NCI-H524 treated with DMSO at 0.1 percent for 48 hours (cell line): Measurements from ENCODE around the gene LRRC28.
"Not testable (repeated sequence)": the region's sequence is repeated elsewhere in the genome, so short reads cannot be mapped to it uniquely, and the experiment has no call there.

Experiments used
- DNase-seq: peaks from one replicate; lab custom pipeline; 2025; lab: John Stamatoyannopoulos, UW

Gene LRRC28

GRCh38 chr15:99250857-99251841, at the start of gene LRRC28:
TSS of gene LRRC28 (plus strand) at chr15:99251481. CDS start at chr15:99255958, 4,477 bp downstream.
- peak; percentile 94 for DNase-seq

DNA sequence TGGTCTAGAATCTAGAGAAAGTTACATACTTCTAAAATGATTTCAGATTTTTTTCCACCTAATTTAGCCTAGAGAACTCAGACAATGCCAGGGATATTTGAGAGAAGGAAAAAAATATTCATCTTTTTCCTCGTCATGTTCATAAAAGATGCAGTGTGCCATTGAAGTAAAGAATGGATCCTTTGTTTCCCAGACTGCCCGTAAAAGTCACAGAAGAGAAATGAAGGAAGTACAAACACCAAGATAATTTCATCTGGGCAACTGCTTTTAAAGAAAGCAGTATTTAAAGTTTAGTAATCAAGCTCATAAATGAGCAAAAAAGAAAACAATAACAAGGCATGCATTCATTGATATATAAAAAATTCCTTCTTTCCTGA, 49.1 kb upstream of the LRRC28 start:
- DNase-seq, result no peak

DNA sequence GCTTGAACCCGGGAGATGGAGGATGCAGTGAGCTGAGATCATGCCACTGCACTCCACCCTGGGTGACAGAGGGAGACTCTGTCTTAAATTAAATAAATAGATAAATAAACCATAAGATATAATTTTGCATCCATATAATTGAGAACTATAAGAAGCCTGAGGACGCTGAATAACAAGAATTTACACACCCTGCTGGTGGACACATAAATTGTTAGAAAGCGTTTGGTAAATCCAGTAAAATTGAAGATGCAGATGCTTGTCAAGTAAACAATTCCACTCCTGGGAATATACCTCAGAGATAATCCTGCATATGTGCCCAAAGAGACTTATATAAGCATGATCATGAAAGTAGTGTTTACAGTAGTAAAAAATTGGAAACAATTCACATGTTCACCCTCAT, 43.6 kb upstream of the LRRC28 start:
- DNase-seq, result no peak

DNA sequence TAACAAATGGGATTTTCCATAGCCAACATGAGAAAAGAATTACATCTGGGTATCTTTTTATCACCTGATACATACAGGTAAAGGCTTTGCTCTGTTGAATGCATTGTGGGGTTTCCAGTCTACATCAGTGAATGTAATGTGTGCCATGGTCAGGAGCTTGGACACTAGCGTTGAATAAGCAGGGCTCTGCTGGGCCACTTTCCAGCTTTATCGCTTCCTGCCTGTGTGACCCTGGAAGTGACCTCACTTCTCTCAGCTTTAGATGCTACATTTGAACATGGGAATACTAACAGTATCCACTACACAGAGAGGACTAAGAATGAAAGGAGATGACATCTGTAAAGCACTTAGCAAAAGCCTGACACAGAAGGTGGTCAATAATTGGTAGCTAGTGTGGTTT, 42.0 kb upstream of the LRRC28 start:
- DNase-seq, result no peak

GRCh38 chr15:99210334-99210733, 40.9 kb upstream of the LRRC28 start:
- no peak for DNase-seq

- DNase-seq, result no peak
Measured at GRCh38 chr15:99211926-99212325, 39.4 kb upstream of the LRRC28 start.

GRCh38 chr15:99212406-99212805, 38.9 kb upstream of the LRRC28 start:
- no peak for DNase-seq

DNA sequence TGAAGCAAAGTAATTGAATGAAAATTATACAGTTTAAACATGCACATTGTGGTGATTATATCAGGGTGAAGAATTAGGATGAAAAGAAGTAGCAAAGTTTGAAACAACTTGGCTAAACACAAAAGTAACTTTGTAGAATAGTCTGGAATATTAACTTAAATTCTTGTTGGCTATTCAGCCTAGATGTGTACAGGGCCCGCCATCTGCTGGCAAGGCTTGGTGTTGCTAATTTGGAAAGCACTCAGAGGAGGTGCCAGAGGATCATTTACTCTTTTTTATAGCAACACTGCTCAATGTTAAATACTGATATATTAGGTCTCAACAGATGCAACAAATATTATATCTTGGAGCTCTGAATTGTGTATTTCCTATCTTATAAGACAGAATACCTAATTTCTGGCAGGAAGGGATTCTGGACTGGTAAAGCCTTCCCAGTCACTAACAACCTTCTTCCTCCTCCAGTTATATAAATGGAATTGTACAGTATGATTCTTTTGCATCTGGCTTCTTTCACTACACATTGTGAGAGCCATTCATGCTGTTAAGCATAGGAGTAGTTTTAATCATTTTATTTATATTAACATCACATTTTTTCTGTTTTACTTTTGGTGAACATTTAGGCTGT, 38.0 kb upstream of the LRRC28 start:
- DNase-seq, result peak; percentile 8

GRCh38 chr15:99224372-99225214, 26.7 kb upstream of the LRRC28 start:
- DNase-seq, result no peak

GRCh38 chr15:99226802-99227201, 24.5 kb upstream of the LRRC28 start:
- no peak for DNase-seq

GRCh38 chr15:99228120-99228770, 23.0 kb upstream of the LRRC28 start:
- DNase-seq, result no peak

DNA sequence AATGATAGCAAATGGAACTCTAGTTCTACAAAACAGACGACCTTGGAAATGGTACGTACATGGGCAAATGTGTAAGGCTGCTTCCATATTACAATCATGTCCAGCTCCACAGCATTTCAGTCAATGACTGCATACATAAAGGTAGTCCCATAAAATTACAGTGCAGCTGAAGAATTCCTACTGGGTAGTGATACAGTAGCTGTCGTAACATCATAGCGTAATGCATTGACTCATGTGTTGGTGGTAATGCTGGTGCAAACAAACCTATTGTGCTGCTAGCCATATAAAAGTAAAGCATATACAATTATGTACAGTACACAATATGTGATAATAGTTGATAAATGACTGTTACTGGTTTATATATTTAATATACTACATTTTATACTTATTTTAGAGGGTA, 20.4 kb upstream of the LRRC28 start:
- no peak for DNase-seq

GRCh38 chr15:99232740-99233139, 18.5 kb upstream of the LRRC28 start:
- no peak for DNase-seq

- not testable (repeated sequence) for DNase-seq
Measured at GRCh38 chr15:99234160-99234559, 17.1 kb upstream of the LRRC28 start.

GRCh38 chr15:99238849-99239248, 12.4 kb upstream of the LRRC28 start:
- no peak for DNase-seq

DNA sequence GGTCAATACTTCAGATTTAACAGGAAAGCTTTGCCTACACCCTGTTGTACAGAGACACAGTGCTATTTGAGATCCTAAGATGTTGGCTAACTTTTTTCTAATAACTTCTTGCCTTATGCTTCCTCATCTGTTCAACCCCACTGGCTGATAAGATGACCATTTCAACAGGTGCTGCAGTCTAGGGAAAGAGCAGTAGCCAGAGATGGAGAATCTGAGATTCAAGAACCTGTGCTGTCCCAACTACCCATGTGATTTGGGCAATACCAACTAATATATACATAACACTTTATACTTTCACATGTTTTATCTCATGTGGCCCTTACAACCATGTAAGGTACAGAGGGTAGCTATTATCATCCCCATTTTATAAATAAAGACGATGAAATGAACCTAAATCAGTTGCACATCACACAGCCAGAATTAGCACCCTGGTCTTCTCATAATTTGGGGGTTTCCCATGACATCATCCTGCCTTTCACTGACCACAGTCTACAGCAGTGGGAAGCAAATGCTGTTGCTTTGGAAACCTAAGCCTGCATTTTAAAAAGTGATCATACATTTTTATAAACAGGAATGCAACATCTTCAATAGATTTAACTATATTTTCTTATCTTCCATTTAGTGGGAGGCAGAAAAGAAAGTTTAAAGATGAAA, 11.6 kb upstream of the LRRC28 start:
- DNase-seq, result no peak

GRCh38 chr15:99241752-99242151, 9.5 kb upstream of the LRRC28 start:
- no peak for DNase-seq

GRCh38 chr15:99244306-99244705, 7.0 kb upstream of the LRRC28 start:
- no peak for DNase-seq

DNA sequence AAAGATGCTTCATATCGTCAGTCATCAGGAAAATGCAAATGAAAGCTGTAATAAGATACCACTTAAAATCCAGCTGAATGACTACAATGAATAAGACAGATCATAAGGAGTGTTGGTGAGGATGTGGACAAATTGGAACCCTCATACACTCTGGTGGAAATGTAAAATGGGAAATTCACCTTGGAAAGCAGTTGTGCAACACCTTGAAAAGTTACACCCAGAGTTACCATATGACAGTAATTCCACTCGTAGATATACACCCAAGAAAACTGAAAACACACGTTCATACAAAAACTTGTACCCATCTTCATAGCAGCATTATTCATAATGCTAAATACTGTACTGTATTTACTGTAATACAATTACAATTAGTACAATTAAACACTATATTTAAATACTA, 4.2 kb upstream of the LRRC28 start:
- no peak for DNase-seq

- no peak for DNase-seq
Measured at GRCh38 chr15:99248000-99248715, 3.1 kb upstream of the LRRC28 start.
